Peyer's patch (tissue), 4 donors: ENCODE data around the gene GCC2.

Experiments
- CTCF ChIP-seq, 6 experiments: fragments of 450-650 bp in 4 of 6; fragments of 200-600 bp in 2 of 6; sonication (generic) in 1 of 6; IDR thresholded peaks; one replicate each; pipeline ENCODE4 v1.5.1; 2017 to 2019; ENCODE audit warnings: antibody characterized with exemption in 6 of 6, mild to moderate bottlenecking in 3 of 6, moderate library complexity in 1 of 6
- POLR2A ChIP-seq, 2 donors: fragments of 450-650 bp; IDR thresholded peaks; one replicate each; pipeline ENCODE4 v1.5.1; 2017; ENCODE audit warnings: antibody characterized with exemption in 2 of 2, mild to moderate bottlenecking in 2 of 2, moderate library complexity in 2 of 2

DNA sequence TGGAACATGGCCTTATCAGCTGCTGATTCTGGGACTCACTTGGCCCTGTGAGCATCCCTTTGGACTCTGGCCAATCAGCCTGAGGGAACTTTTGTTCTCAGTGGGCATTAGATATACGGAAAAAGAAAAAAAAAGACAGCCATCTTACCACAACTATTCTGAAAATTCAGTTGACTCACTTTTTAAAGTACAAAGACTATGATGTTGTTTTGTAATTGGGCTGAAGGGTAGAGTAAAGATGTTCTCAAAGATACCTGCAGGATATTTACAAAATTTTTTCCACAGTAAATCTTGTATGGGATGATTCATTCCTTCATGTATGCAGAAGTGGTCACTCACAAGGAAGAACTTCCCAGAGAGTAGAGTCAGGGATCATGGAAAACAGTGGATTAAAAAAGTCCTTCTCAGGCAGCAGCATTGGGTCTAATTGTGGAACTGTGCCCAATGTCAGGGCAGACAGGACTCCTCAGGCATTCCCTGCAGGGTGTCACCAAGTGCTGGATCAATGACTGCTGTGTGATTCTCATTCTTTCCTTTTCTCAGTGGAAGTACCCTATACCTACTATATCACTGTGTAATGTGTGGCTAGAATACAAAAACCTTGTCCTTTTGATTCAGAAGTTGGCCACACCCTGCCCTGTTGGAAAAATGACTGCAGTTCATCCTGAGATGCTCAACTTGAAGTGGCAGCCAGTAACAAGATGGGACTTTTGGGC lies 35.9 kb upstream of the GCC2 start:
- TF ChIP-seq CTCF (IDR thresholded peaks at IDR 0.05) = no peak
- no peak for TF ChIP-seq POLR2A (IDR thresholded peaks at IDR 0.05)
